Islet precursor cell (in vitro differentiated cells): ENCODE results near the gene GTF2H4.

Experiments
- DNase-seq: peaks from one replicate; pipeline ENCODE4 v3.0.0-alpha.2; 2018

The GTF2H4 gene

GRCh38 chr6:30960907-30961673 is 53.1 kb downstream of the GTF2H4 start:
- no peak for DNase-seq

GRCh38 chr6:30962716-30963115 is 54.7 kb downstream of the GTF2H4 start:
- DNase-seq: no peak

GRCh38 chr6:30963641-30964040 is 55.6 kb downstream of the GTF2H4 start:
- DNase-seq: no peak
